ENCODE results near the gene VILL. TPM values are rescaled to one million over a fixed set of nuclear protein-coding genes. Genes with fewer than 3 reads are reported as not detected.

Gene VILL
- total RNA-seq, 2 donors from 2014 or later, result 3.6 to 10.4 TPM

DNA sequence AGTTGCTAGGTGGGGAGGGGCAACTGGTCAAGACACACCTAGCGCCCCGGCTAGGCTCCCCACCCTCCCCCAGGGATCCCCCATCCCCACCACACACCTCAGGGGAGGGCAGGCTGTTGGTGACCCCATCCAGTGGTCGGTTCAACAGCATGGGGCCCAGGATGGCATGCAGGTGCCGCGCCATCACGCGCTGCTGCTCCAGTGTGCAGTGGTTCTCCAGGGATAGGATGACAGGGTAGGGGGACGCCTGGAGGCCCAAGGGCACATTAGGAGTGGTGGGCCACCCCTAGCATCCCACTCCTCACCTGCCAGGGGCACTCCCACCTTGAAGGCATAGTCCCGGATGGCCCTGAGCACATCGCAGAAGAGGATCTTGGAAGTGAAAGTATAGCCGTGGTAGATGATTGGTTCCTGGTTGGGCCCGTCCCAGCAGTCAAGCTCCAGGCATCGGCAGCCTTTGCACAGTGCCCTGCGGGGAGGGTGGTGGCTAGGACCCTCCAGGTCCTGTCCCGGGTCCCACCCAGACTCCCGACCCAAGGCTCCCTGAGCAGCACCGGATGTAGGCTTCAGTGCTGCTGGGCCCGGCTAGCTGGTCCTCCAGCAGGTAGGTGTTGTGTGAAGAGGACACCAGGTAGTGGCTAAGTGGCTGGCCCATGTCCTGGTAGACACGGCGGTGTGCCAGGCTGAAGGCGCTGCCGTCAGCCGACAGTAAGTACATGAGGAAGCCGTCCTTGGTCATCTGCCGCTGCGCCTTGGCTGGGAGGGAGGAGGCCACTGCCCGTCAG lies 19.4 kb downstream of the VILL start:
- intact Hi-C loops (cut with DNase I), result no loop called here
- Histone ChIP-seq H3K9me3 (no peaks in the 10 kb centered on the region), H3K36me3 (replicated peaks in 1 of 2; ENCODE audit: insufficient read depth in 1 of 2, low read depth in 2 of 2) (peaks cover 0 to under 1% of the 10 kb centered on the region in 2 donors), H3K27me3 (no peaks in the 10 kb centered on the region), H3K4me3 (no peak overlapping the region), H3K4me1 (peaks cover 12% of the 10 kb centered on the region), H3K27ac (no peak overlapping the region)
- WGBS, 2 donors, result 90 to 92% methylated on average over 21 to 26 of the region's 27 CpGs
- ATAC-seq (no peak), DNase-seq (no peak)
- TF ChIP-seq, protein P1, sequence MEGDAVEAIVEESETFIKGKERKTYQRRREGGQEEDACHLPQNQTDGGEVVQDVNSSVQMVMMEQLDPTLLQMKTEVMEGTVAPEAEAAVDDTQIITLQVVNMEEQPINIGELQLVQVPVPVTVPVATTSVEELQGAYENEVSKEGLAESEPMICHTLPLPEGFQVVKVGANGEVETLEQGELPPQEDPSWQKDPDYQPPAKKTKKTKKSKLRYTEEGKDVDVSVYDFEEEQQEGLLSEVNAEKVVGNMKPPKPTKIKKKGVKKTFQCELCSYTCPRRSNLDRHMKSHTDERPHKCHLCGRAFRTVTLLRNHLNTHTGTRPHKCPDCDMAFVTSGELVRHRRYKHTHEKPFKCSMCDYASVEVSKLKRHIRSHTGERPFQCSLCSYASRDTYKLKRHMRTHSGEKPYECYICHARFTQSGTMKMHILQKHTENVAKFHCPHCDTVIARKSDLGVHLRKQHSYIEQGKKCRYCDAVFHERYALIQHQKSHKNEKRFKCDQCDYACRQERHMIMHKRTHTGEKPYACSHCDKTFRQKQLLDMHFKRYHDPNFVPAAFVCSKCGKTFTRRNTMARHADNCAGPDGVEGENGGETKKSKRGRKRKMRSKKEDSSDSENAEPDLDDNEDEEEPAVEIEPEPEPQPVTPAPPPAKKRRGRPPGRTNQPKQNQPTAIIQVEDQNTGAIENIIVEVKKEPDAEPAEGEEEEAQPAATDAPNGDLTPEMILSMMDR (IDR thresholded peaks at IDR 0.05), result no peak
- no peak for TF ChIP-seq POLR2A (IDR thresholded peaks at IDR 0.05)

DNA sequence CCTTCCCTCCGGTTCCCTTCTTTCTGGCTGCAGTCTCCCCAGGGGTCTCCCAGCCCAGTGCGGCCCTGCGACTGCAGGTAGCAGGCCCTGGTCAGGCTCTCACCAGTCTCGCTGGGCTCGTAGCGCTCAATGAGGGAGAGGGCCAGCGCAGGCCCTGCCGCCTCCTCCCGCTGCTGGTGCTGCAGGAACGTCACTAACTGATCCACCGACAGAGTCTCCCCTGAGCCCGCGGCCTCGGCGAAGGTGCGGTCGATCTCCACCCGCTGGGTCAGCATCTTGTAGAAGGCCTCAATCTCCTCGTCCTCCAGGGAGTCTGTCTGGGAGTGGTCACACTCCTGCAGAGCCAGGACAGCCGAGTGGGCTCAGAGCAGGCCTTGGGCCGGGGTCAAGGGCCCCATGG lies 20.5 kb downstream of the VILL start:
- no peak for ATAC-seq
- 93 to 96% methylated on average over 12 to 21 of the region's 21 CpGs for WGBS, 2 donors
- peaks cover 0 to 4% of the 10 kb centered on the region in 2 donors for H3K36me3 ChIP-seq (replicated peaks in 1 of 2; ENCODE audit: insufficient read depth in 1 of 2, low read depth in 2 of 2)

DNA sequence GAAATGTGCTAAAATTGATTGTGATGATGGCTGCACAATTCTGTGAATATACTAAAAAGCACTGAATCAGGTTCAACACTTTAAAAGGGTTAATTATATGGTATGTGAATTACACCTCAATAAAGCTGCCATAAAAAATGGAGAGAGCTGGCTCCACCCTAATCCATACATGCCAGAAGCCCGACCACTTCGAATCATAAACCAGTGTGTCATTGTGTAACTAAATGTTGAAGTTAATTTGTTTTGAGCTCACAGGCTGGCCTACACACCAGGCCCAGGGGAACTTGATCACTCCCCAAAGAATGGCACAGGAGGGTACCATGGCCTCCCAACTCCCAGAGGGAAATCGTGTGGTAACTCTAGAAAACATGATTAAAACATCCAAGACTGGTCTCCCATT lies 24.9 kb downstream of the VILL start:
- no peak for DNase-seq
- Histone ChIP-seq H3K36me3 (replicated peaks in 1 of 2; ENCODE audit: insufficient read depth in 1 of 2, low read depth in 2 of 2) (peaks cover 0 to 4% of the 10 kb centered on the region in 2 donors), H3K4me3 (no peak overlapping the region), H3K9me3 (no peaks in the 10 kb centered on the region), H3K27ac (no peak overlapping the region), H3K4me1 (peaks cover 9% of the 10 kb centered on the region), H3K27me3 (no peaks in the 10 kb centered on the region)
- 79 to 90% methylated on average over 3 of the region's 3 CpGs for WGBS, 2 donors
- ATAC-seq, result no peak
- intact Hi-C loops (cut with DNase I), result no loop called here
- no peak for TF ChIP-seq POLR2A (IDR thresholded peaks at IDR 0.05)
- TF ChIP-seq, protein P1 (IDR thresholded peaks at IDR 0.05), result no peak

More for the DNA sequence above, 20.5 kb downstream of the VILL start:
- Histone ChIP-seq H3K4me1 (peaks cover under 1% of the 10 kb centered on the region), H3K4me3 (no peak overlapping the region), H3K9me3 (no peaks in the 10 kb centered on the region), H3K27ac (no peak overlapping the region), H3K27me3 (no peaks in the 10 kb centered on the region)
- no peak for DNase-seq
- TF ChIP-seq, protein P1 (IDR thresholded peaks at IDR 0.05), result no peak
- intact Hi-C loops (cut with DNase I), result no loop called here

DNA sequence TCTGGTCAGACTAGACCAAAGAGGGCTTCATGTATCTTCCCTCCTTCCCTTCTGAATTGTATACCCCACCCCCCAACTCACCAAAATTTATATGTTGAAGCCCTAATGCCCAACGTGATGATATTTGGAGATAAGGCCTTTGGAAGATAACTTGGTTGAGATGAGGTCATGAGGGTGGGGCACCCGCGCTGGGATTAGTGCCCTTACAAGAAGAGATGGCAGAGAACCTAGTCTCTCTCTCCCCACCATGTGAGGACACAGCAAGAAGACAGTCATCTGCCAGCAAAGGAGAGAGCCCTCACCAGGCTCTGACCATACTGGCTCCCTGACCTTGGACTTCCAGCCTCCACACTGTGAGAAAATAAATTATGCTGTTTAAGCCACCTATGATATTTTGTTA lies 25.4 kb downstream of the VILL start:
- Histone ChIP-seq H3K9me3 (no peaks in the 10 kb centered on the region), H3K36me3 (replicated peaks in 1 of 2; ENCODE audit: insufficient read depth in 1 of 2, low read depth in 2 of 2) (peaks cover 0 to 4% of the 10 kb centered on the region in 2 donors), H3K4me1 (peaks cover 9% of the 10 kb centered on the region), H3K27me3 (no peaks in the 10 kb centered on the region), H3K4me3 (no peak overlapping the region), H3K27ac (no peak overlapping the region)
- no peak for DNase-seq
- TF ChIP-seq POLR2A (IDR thresholded peaks at IDR 0.05), result no peak
- TF ChIP-seq, protein P1 (IDR thresholded peaks at IDR 0.05), result no peak
- WGBS, 2 donors, result 95 to 100% methylated on average over 3 of the region's 3 CpGs
- ATAC-seq, result no peak
- intact Hi-C loops (cut with DNase I), result no loop called here

DNA sequence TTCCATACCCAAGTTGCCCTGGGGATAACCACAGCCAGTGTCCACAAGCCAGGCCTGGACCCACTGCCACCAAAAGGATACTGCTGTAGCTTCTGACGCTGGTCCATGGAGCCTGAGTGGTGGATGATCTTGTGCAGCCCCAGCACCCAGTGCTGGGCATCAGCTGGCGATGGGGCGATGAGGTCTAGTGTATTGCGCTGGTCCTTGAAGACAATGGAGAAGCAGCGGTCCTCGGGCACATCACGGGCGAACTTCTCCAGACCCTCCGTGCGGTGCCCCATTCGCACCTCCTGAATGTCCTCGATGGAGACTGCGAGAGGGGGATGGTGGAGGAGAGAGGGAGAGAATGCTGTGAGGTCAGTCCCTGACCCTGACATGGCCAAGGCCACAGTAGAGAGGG lies 25.8 kb downstream of the VILL start:
- TF ChIP-seq, protein P1 (IDR thresholded peaks at IDR 0.05), result no peak
- Histone ChIP-seq H3K36me3 (replicated peaks in 1 of 2; ENCODE audit: insufficient read depth in 1 of 2, low read depth in 2 of 2) (peaks cover 0 to 4% of the 10 kb centered on the region in 2 donors), H3K27ac (no peak overlapping the region), H3K9me3 (no peaks in the 10 kb centered on the region), H3K27me3 (no peaks in the 10 kb centered on the region), H3K4me3 (no peak overlapping the region), H3K4me1 (peaks cover 9% of the 10 kb centered on the region)
- intact Hi-C loops (cut with DNase I), result no loop called here
- ATAC-seq (no peak), DNase-seq (no peak)
- 95 to 96% methylated on average over 11 to 13 of the region's 13 CpGs for WGBS, 2 donors

Measured in body of pancreas (tissue), 4 donors.